Measurements from ENCODE around the gene PPP1R14D. TPM values are rescaled to one million over a fixed set of nuclear protein-coding genes. Genes with fewer than 3 reads are reported as not detected.
"Not testable (repeated sequence)": the region's sequence is repeated elsewhere in the genome, so short reads cannot be mapped to it uniquely, and the experiment has no call there.

The PPP1R14D gene
- total RNA-seq, 2 donors from 2014 or later: 0.97 TPM; not detected in 1

DNA sequence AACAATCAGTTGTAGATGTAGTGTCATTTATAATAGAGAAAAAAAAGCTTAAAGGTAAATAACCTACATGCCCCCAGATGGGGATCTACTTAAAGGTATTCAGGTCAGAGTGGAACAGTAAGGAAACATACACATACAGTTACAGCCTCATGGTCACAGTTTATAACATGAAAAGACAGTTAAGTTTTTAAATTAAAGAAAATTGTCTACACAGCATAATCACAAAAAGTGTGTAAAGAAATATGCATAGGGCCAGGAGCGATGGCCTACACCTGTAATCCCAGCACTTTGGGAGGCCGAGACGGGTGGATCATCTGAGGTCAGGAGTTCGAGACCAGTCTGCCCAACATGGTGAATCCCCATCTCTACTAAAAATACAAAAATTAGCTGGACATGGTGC, 38.7 kb upstream of the PPP1R14D start:
- WGBS: 99% methylated on average over 4 of the region's 4 CpGs
- intact Hi-C loops (cut with DNase I): no loop called here
- TF ChIP-seq POLR2A (IDR thresholded peaks at IDR 0.05) (no peak), POLR2AphosphoS5 (IDR thresholded peaks at IDR 0.05) (no peak)
- TF ChIP-seq, protein P1, sequence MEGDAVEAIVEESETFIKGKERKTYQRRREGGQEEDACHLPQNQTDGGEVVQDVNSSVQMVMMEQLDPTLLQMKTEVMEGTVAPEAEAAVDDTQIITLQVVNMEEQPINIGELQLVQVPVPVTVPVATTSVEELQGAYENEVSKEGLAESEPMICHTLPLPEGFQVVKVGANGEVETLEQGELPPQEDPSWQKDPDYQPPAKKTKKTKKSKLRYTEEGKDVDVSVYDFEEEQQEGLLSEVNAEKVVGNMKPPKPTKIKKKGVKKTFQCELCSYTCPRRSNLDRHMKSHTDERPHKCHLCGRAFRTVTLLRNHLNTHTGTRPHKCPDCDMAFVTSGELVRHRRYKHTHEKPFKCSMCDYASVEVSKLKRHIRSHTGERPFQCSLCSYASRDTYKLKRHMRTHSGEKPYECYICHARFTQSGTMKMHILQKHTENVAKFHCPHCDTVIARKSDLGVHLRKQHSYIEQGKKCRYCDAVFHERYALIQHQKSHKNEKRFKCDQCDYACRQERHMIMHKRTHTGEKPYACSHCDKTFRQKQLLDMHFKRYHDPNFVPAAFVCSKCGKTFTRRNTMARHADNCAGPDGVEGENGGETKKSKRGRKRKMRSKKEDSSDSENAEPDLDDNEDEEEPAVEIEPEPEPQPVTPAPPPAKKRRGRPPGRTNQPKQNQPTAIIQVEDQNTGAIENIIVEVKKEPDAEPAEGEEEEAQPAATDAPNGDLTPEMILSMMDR (IDR thresholded peaks at IDR 0.05): no peak
- no peak for DNase-seq (ENCODE audit: low spot score)
- no peaks in the 10 kb centered on the region for H3K36me3 ChIP-seq
- H3K9me3 ChIP-seq: no peaks in the 10 kb centered on the region
- no peak overlapping the region for H3K27ac ChIP-seq
- no peaks in the 10 kb centered on the region for H3K27me3 ChIP-seq (replicated peaks; ENCODE audit: insufficient read depth)
- peaks cover 4% of the 10 kb centered on the region for H3K4me1 ChIP-seq (replicated peaks)
- H3K4me3 ChIP-seq: no peak overlapping the region

DNA sequence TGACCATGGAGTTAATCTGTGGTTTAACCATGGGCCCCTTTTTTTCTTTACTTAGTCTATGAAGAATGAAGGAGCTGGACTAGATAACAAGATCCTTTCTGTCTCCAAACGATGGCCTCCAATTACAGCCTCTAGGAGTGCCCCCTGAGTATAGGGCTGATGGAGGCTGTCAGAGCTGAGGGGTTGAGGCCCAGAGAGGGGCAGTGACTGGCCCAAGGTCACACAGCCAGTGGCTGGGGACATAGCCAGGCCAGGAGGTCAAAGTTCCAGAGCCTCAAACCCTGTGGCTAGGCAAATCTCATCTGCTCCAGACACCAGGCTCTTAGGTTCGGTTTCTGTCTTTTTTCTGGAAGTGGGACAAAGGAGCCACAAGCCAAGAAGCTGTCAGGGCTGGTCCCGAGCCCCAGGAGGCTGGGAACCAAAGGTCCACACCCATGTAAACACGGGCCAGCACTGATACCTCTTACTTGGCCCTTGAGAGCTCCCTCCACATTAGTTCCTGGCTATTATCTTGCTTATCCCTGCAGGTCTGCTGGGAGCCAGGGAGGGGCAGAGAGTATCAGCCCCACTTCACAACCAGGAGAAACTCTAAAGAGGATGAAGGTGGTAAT, 35.3 kb upstream of the PPP1R14D start:
- TF ChIP-seq, protein P1 (IDR thresholded peaks at IDR 0.05): no peak
- TF ChIP-seq POLR2AphosphoS5 (IDR thresholded peaks at IDR 0.05) (no peak), POLR2A (IDR thresholded peaks at IDR 0.05) (no peak)
- H3K9me3 ChIP-seq: no peaks in the 10 kb centered on the region
- DNase-seq (ENCODE audit: low spot score): no peak
- H3K4me3 ChIP-seq: no peak overlapping the region
- H3K27ac ChIP-seq: no peak overlapping the region
- no peaks in the 10 kb centered on the region for H3K36me3 ChIP-seq
- WGBS: 34% methylated on average over 4 of the region's 4 CpGs
- no peaks in the 10 kb centered on the region for H3K4me1 ChIP-seq (replicated peaks)
- no peaks in the 10 kb centered on the region for H3K27me3 ChIP-seq (replicated peaks; ENCODE audit: insufficient read depth)
- intact Hi-C loops (cut with DNase I): no loop called here

DNA sequence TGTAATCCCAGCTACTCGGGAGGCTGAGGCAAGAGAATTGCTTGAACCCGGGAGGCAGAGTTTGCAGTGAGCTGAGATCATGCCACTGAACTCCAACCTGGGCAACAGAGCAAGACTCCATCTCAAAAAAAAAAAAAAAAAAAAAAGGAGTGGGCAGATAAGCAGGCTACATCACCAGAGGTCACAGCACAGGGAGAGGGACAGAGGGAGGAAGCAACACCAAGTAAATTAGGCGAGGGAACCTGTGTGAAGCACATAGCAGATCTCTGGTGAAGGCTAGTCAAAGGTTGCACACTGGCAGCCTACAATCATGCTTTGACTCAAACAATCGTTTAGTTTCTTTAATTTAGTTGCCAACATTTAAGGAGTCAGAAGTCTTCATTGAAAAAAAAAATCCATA, 32.6 kb upstream of the PPP1R14D start:
- H3K4me1 ChIP-seq (replicated peaks): peaks cover 12% of the 10 kb centered on the region
- DNase-seq (ENCODE audit: low spot score); intact Hi-C loops (cut with DNase I); H3K36me3 ChIP-seq; H3K27ac ChIP-seq; H3K4me3 ChIP-seq; H3K9me3 ChIP-seq; H3K27me3 ChIP-seq (replicated peaks; ENCODE audit: insufficient read depth): not testable (repeated sequence)
- WGBS: 73% methylated on average over 4 of the region's 4 CpGs

- Histone ChIP-seq H3K36me3 (peaks cover 0 to 3% of the 10 kb centered on the region in 2 donors), H3K4me1 (replicated peaks) (peaks cover 14% of the 10 kb centered on the region), H3K27me3 (replicated peaks; ENCODE audit: insufficient read depth) (no peaks in the 10 kb centered on the region), H3K4me3 (no peak overlapping the region), H3K9me3 (no peaks in the 10 kb centered on the region), H3K27ac (no peak overlapping the region)
- DNase-seq (ENCODE audit: low spot score): peak; percentile 79
- TF ChIP-seq, protein P1 (IDR thresholded peaks at IDR 0.05): peak; percentile 59 to 86 (median 73)
- TF ChIP-seq POLR2A (IDR thresholded peaks at IDR 0.05) (no peak), POLR2AphosphoS5 (IDR thresholded peaks at IDR 0.05) (peak; percentile 40)
- intact Hi-C loops (cut with DNase I): loop anchor here (5.0 kb wide), 1 partner anchor 33 kb away; the partner anchor contains the start of gene VPS18
- 49% methylated on average over 18 of the region's 18 CpGs for WGBS
These were observed 30.8 kb upstream of the PPP1R14D start for GRCh38 chr15:40859206-40859851.

DNA sequence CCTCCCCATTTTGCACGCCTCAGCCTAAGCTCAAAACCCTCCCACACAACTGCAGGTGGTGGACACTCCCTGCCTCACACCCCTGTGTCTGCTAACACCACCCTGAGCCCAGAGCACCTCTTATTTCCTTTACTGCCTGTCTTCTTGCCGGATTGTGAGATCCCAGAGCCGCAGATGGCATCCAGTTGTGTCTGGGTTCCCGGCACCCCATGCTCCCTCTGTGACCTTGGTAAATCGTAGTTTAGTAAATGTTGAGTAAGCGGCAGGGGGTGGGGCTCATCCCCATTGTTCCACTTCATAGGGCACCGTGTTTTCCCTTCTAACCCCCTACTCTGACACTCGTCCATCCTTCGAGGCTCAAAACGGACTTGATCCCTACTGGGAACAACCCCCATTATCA, 30.2 kb upstream of the PPP1R14D start:
- peak overlapping the region in 1 of 2 donors; percentile 88 for H3K27ac ChIP-seq
- no peaks in the 10 kb centered on the region for H3K27me3 ChIP-seq (replicated peaks; ENCODE audit: insufficient read depth)
- H3K4me1 ChIP-seq (replicated peaks): peaks cover 14% of the 10 kb centered on the region
- H3K36me3 ChIP-seq: peaks cover 0 to 7% of the 10 kb centered on the region in 2 donors
- no peak for DNase-seq (ENCODE audit: low spot score)
- intact Hi-C loops (cut with DNase I): loop anchor here (5.0 kb wide), 1 partner anchor 34 kb away; the partner anchor contains the start of gene VPS18
- WGBS: 71% methylated on average over 10 of the region's 10 CpGs
- H3K4me3 ChIP-seq: no peak overlapping the region
- TF ChIP-seq, protein P1 (IDR thresholded peaks at IDR 0.05): no peak
- TF ChIP-seq POLR2AphosphoS5 (IDR thresholded peaks at IDR 0.05) (no peak), POLR2A (IDR thresholded peaks at IDR 0.05) (no peak)
- H3K9me3 ChIP-seq: no peaks in the 10 kb centered on the region

Data from prostate gland (tissue), 2 donors.